Mucosa of rectum (tissue), 2 donors: Measurements from ENCODE around the gene PI16.
"Not testable (repeated sequence)": the region's sequence is repeated elsewhere in the genome, so short reads cannot be mapped to it uniquely, and the experiment has no call there.

ENCODE experiments used
- H3K27ac ChIP-seq, 2 donors: one replicate each; pipeline ENCODE4 v1.7.0; 2013; ENCODE audit warnings: inconsistent platforms in 2 of 2, low read depth in 2 of 2, low read length in 2 of 2
- H3K27me3 ChIP-seq, 2 donors: one replicate each; pipeline ENCODE4 v1.7.0; 2013; ENCODE audit warnings: low read length in 2 of 2; ENCODE audit not compliant: control insufficient read depth in 2 of 2, insufficient read depth in 2 of 2
- H3K36me3 ChIP-seq, 2 donors: one replicate each; pipeline ENCODE4 v1.7.0; 2013; ENCODE audit warnings: low read length in 2 of 2; ENCODE audit not compliant: control insufficient read depth in 2 of 2, insufficient read depth in 2 of 2
- H3K4me1 ChIP-seq, 2 donors: one replicate each; pipeline ENCODE4 v1.7.0; 2013; ENCODE audit warnings: low read length in 2 of 2, mild to moderate bottlenecking in 1 of 2; ENCODE audit not compliant: control insufficient read depth in 2 of 2, insufficient read depth in 2 of 2
- H3K4me3 ChIP-seq, 2 donors: one replicate each; pipeline ENCODE4 v1.7.0; 2013; ENCODE audit warnings: low read length in 2 of 2
- H3K9ac ChIP-seq, 2 donors: one replicate each; pipeline ENCODE4 v1.7.0; 2013; ENCODE audit warnings: low read length in 2 of 2, low read depth in 1 of 2, mild to moderate bottlenecking in 1 of 2
- H3K9me3 ChIP-seq, 2 donors: one replicate each; pipeline ENCODE4 v1.7.0; 2013; ENCODE audit warnings: low read length in 2 of 2; ENCODE audit not compliant: control insufficient read depth in 2 of 2
- donor health status: healthy.
- donor health status: Normal muscosa, but diverticular disease.

PI16 gene

GRCh38 chr6:36940027-36940426 is 14.5 kb upstream of the PI16 start:
- no peak overlapping the region for H3K4me3 ChIP-seq
- no peak overlapping the region for H3K27ac ChIP-seq
- no peaks in the 10 kb centered on the region for H3K9me3 ChIP-seq
- no peaks in the 10 kb centered on the region for H3K4me1 ChIP-seq
- H3K36me3 ChIP-seq, result no peaks in the 10 kb centered on the region
- H3K27me3 ChIP-seq, result no peaks in the 10 kb centered on the region
- no peak overlapping the region for H3K9ac ChIP-seq

GRCh38 chr6:36941561-36941960 is 13.0 kb upstream of the PI16 start:
- not testable (repeated sequence) for H3K4me1 ChIP-seq, H3K9ac ChIP-seq, H3K36me3 ChIP-seq, H3K4me3 ChIP-seq, H3K9me3 ChIP-seq, H3K27me3 ChIP-seq, H3K27ac ChIP-seq

DNA sequence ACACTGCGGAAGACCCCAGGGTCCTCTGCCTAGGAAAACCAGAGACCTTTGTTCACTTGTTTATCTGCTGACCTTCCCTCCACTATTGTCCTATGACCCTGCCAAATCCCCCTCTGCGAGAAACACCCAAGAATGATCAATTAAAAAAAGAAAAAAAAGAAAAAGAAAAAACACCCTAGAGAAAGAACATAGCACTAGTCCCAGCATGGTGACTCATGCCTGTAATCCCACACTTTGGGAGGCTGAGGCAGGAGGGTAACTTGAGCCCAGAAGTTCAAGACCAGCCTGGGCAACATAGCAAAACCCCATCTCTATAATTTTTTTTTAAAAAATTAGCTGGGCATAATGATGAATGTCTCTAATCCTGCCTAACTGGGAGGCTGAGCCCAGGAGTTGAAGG is 12.2 kb upstream of the PI16 start:
- H3K9me3 ChIP-seq, H3K4me3 ChIP-seq, H3K36me3 ChIP-seq, H3K27me3 ChIP-seq, H3K9ac ChIP-seq, H3K27ac ChIP-seq, H3K4me1 ChIP-seq: not testable (repeated sequence)

DNA sequence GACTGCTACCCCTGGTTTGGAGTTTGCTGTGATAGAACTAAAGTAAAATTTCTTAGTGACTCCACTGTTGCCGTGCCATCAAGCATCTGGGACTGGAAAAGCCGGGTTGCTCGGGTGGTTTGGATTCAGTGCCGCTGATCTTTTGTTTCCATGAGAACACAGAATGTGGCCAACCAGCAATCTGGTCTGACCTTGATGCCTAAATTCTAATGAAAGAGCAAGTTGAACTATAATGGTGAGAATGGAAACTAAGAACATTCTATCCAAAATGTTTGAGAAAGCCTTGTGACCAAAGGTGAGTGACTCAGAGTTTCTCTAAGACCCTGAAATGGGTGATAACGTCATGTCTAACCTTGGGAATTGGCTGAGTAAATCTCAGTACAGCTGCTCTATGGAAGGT is 9.9 kb upstream of the PI16 start:
- no peaks in the 10 kb centered on the region for H3K36me3 ChIP-seq
- no peaks in the 10 kb centered on the region for H3K9me3 ChIP-seq
- H3K4me3 ChIP-seq, result no peak overlapping the region
- no peak overlapping the region for H3K9ac ChIP-seq
- H3K27ac ChIP-seq, result no peak overlapping the region
- no peaks in the 10 kb centered on the region for H3K27me3 ChIP-seq
- no peaks in the 10 kb centered on the region for H3K4me1 ChIP-seq

DNA sequence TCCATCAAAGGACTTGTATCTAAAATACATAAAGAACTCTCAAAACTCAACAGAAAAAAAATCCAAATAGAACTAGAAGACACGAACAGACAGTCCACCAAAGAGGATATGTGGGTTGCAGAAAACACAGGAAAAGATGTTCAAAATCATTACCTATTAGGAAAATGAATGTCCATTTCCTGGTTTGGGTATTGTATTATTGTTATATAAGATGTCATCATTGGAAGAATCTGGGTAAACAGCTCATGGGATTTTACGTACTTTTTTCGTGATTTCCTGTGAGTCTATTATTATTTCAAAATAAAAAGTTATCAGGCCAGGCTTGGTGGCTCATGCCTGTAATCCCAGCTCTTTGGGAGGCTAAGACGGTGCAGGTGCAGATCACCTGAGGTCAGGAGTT is 9.2 kb upstream of the PI16 start:
- Histone ChIP-seq H3K9me3 (no peaks in the 10 kb centered on the region), H3K27me3 (no peaks in the 10 kb centered on the region), H3K27ac (no peak overlapping the region), H3K4me3 (no peak overlapping the region), H3K36me3 (no peaks in the 10 kb centered on the region), H3K4me1 (no peaks in the 10 kb centered on the region), H3K9ac (no peak overlapping the region)

- Histone ChIP-seq H3K27me3 (no peaks in the 10 kb centered on the region), H3K36me3 (no peaks in the 10 kb centered on the region), H3K9ac (no peak overlapping the region), H3K9me3 (no peaks in the 10 kb centered on the region), H3K4me3 (no peak overlapping the region), H3K27ac (no peak overlapping the region), H3K4me1 (no peaks in the 10 kb centered on the region)
Observed at GRCh38 chr6:36946526-36946925, 8.0 kb upstream of the PI16 start.

DNA sequence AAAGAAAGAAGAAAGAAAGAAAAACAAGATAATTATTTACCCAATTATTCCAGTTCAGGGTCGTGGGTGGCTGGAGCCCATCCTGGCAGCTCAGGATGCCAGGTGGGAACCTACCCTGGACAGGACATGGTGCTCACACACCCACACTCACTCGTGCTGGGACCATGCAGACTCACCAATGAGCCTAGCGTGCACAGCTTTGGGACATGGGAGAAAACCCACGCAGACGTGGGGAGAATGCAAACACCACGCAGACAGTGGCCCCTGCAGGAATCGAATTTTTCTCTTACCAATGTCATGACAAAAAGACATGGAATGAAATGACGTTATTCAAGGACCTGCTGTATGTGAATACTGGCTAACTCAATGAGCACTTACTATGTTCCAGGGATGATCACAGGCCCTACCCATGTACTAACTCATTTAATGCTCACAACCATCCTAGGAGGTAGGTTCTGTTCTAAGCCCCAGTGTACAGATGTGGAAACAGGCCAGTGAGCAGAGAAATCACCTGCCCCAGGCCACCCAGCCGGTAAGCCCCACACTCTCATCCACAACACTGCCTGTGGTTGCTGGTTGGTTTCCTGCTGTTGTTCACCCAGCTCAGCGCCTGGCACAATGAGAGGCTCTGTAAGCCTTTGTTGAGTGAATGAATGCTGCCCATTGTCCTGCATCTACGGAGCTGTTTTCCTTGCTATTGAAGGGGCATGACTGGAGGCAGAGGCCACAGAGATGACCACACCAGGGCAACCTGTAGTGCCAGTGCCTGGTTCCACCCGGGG is 6.8 kb upstream of the PI16 start:
- H3K9ac ChIP-seq, result no peak overlapping the region

GRCh38 chr6:36949076-36949475 is 5.5 kb upstream of the PI16 start:
- not testable (repeated sequence) for H3K27me3 ChIP-seq, H3K4me3 ChIP-seq, H3K36me3 ChIP-seq, H3K9me3 ChIP-seq, H3K4me1 ChIP-seq, H3K9ac ChIP-seq, H3K27ac ChIP-seq

More for the DNA sequence above, 6.8 kb upstream of the PI16 start:
- H3K4me1 ChIP-seq, result no peaks in the 10 kb centered on the region
- no peak overlapping the region for H3K27ac ChIP-seq
- no peaks in the 10 kb centered on the region for H3K9me3 ChIP-seq
- H3K27me3 ChIP-seq, result no peaks in the 10 kb centered on the region
- H3K4me3 ChIP-seq, result no peak overlapping the region
- H3K36me3 ChIP-seq, result no peaks in the 10 kb centered on the region

- Histone ChIP-seq H3K36me3 (no peaks in the 10 kb centered on the region), H3K9me3 (no peaks in the 10 kb centered on the region), H3K27me3 (no peaks in the 10 kb centered on the region), H3K27ac (no peak overlapping the region), H3K4me1 (no peaks in the 10 kb centered on the region), H3K4me3 (no peak overlapping the region), H3K9ac (no peak overlapping the region)
Observed at GRCh38 chr6:36949636-36950035, 4.9 kb upstream of the PI16 start.

DNA sequence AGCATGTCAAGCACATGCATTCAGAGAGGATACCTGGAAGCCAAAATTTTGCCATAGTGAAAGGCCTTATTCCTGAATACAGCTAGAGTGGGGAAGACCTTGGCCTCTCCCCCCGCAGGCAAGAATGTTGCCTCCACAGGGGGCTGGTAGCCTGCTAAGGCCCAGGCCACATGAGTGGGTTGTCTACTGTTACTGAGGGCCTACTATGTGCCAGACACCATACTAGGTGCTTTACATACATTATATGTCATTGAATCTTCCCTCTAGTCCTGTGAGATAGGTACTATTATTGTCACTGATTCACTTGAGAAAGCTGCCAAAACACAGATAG is 642 bp upstream of the PI16 start:
- Histone ChIP-seq H3K9ac (no peak overlapping the region), H3K27ac (no peak overlapping the region), H3K36me3 (no peaks in the 10 kb centered on the region), H3K4me3 (no peak overlapping the region), H3K4me1 (no peaks in the 10 kb centered on the region), H3K27me3 (no peaks in the 10 kb centered on the region), H3K9me3 (no peaks in the 10 kb centered on the region)

GRCh38 chr6:36955136-36955535 is 598 bp downstream of the PI16 start:
- Histone ChIP-seq H3K4me1 (no peaks in the 10 kb centered on the region), H3K27ac (no peak overlapping the region), H3K9me3 (no peaks in the 10 kb centered on the region), H3K9ac (no peak overlapping the region), H3K4me3 (no peak overlapping the region), H3K36me3 (no peaks in the 10 kb centered on the region), H3K27me3 (no peaks in the 10 kb centered on the region)
